HG02870 (cell line): Measurements from ENCODE around the gene TMEFF2.

Experiments
- ATAC-seq: cut with Tn5 transposase; IDR thresholded peaks from one replicate; pipeline ENCODE4 v1.9.1; 2021; ENCODE audit warnings: mild to moderate bottlenecking, moderate library complexity; ENCODE audit not compliant: unreplicated experiment

Gene TMEFF2

GRCh38 chr2:192184349-192184748 is 10.4 kb downstream of the TMEFF2 start:
- no peak for ATAC-seq

GRCh38 chr2:192183296-192183695 is 11.4 kb downstream of the TMEFF2 start:
- no peak for ATAC-seq

- no peak for ATAC-seq
Observed at GRCh38 chr2:192166946-192167345, 27.8 kb downstream of the TMEFF2 start.

- ATAC-seq = no peak
Observed at GRCh38 chr2:192165842-192166241, 28.9 kb downstream of the TMEFF2 start.

GRCh38 chr2:192162392-192163042 is 32.2 kb downstream of the TMEFF2 start:
- peak; percentile 65 for ATAC-seq

GRCh38 chr2:192161656-192162290 is 33.0 kb downstream of the TMEFF2 start:
- no peak for ATAC-seq

GRCh38 chr2:192159736-192160135 is 35.0 kb downstream of the TMEFF2 start:
- no peak for ATAC-seq

- ATAC-seq = no peak
Observed at GRCh38 chr2:192159208-192159607, 35.5 kb downstream of the TMEFF2 start.

- no peak for ATAC-seq
Observed at GRCh38 chr2:192157776-192158175, 37.0 kb downstream of the TMEFF2 start.

- ATAC-seq = no peak
Observed at GRCh38 chr2:192155511-192156118, 39.1 kb downstream of the TMEFF2 start.

GRCh38 chr2:192153561-192153960 is 41.2 kb downstream of the TMEFF2 start:
- no peak for ATAC-seq

- no peak for ATAC-seq
Observed at GRCh38 chr2:192151853-192152252, 42.9 kb downstream of the TMEFF2 start.

GRCh38 chr2:192150166-192150565 is 44.6 kb downstream of the TMEFF2 start:
- no peak for ATAC-seq

- no peak for ATAC-seq
Observed at GRCh38 chr2:192148620-192149321, 46.0 kb downstream of the TMEFF2 start.

GRCh38 chr2:192148241-192148619 is 46.5 kb downstream of the TMEFF2 start:
- ATAC-seq = no peak

GRCh38 chr2:192146069-192147015 is 48.4 kb downstream of the TMEFF2 start:
- no peak for ATAC-seq

- ATAC-seq = no peak
Observed at GRCh38 chr2:192145496-192145895, 49.2 kb downstream of the TMEFF2 start.

GRCh38 chr2:192140236-192140839 is 54.4 kb downstream of the TMEFF2 start:
- no peak for ATAC-seq

- ATAC-seq = no peak
Observed at GRCh38 chr2:192139813-192140212, 54.9 kb downstream of the TMEFF2 start.

- no peak for ATAC-seq
Observed at GRCh38 chr2:192137451-192137850, 57.3 kb downstream of the TMEFF2 start.
